Measurements from ENCODE around the gene CBFA2T3. TPM values are rescaled to one million over a fixed set of nuclear protein-coding genes. Genes with fewer than 3 reads are reported as not detected.

The CBFA2T3 gene
- total RNA-seq, 1 experiment from 2014 or later = 2.9 TPM

GRCh38 chr16:88831838-88832237 lies 145.2 kb downstream of the CBFA2T3 start:
- H3K4me2 ChIP-seq (ENCODE audit: insufficient read depth, insufficient read length, low read length) = no peak overlapping the region
- Mint-ChIP-seq H3K27ac (no peak overlapping the region), H3K4me1 (no peaks in the 10 kb centered on the region), H3K36me3 (ENCODE audit: insufficient read depth in 1 of 3, low read depth in 3 of 3) (peaks cover 0 to 6% (median 3%) of the 10 kb centered on the region in 3 experiments; a peak in 3 of 7 replicates), H3K4me3 (no peak overlapping the region), H3K27me3 (ENCODE audit: low read depth) (no peaks in the 10 kb centered on the region), H3K9me3 (no peaks in the 10 kb centered on the region)
- H3K27ac ChIP-seq (ENCODE audit: insufficient read length, low read depth, low read length) = no peak overlapping the region
- H3K79me1 ChIP-seq (ENCODE audit: insufficient read depth, low read depth, low read length, poor library complexity, severe bottlenecking) = no peaks in the 10 kb centered on the region
- no peak overlapping the region for H3K56ac ChIP-seq (ENCODE audit: insufficient read length, low read depth, low read length)
- no peak for DNase-seq
- H2BK15ac ChIP-seq (ENCODE audit: low read depth, low read length) = no peak overlapping the region
- H2BK5ac ChIP-seq (ENCODE audit: insufficient read length, low read length) = no peak overlapping the region
- H3K23me2 ChIP-seq (ENCODE audit: insufficient read length, low read depth, low read length, poor library complexity, severe bottlenecking) = no peaks in the 10 kb centered on the region
- no peak; the same call in 2 of the 3 replicates for TF ChIP-seq CTCF (conservative IDR thresholded peaks at IDR 0.05)
- no peak overlapping the region for H3K9ac ChIP-seq (ENCODE audit: extremely low read depth, insufficient read length, low read length)
- no peak overlapping the region for H4K8ac ChIP-seq (replicated peaks; ENCODE audit: insufficient read length, low read depth, low read length)
- no peak overlapping the region for H3K4ac ChIP-seq (ENCODE audit: low read depth, low read length)
- H3T11ph ChIP-seq (ENCODE audit: low read length) = no peak overlapping the region
- no peaks in the 10 kb centered on the region for H3K79me2 ChIP-seq (ENCODE audit: insufficient read depth, low read length)
- H3K9me3 ChIP-seq (ENCODE audit: control insufficient read depth, low read depth, low read length) = no peaks in the 10 kb centered on the region
- no peak overlapping the region for H2AFZ ChIP-seq (ENCODE audit: low read length)
- no peak overlapping the region for H2BK20ac ChIP-seq (ENCODE audit: low read depth, low read length, poor library complexity, severe bottlenecking)
- no peak overlapping the region for H3K14ac ChIP-seq (ENCODE audit: insufficient read depth, low read length)
- H2BK120ac ChIP-seq (ENCODE audit: low read depth, low read length, poor library complexity, severe bottlenecking) = no peak overlapping the region
- H4K91ac ChIP-seq (ENCODE audit: insufficient read length, low read depth, low read length) = no peak overlapping the region
- no CpG with 5 or more reads among the region's 13 CpGs for WGBS (ENCODE audit: extremely low coverage, insufficient read length, low lambda C conversion rate)
- H2AK5ac ChIP-seq (ENCODE audit: insufficient read length, low read length) = no peak overlapping the region
- H3K23ac ChIP-seq (ENCODE audit: insufficient read length, low read depth, low read length) = no peak overlapping the region
- no peaks in the 10 kb centered on the region for H4K20me1 ChIP-seq (ENCODE audit: control insufficient read depth, insufficient read depth, insufficient read length)
- H2BK12ac ChIP-seq (ENCODE audit: insufficient read length, low read depth, low read length) = no peak overlapping the region
- H3K27me3 ChIP-seq (ENCODE audit: insufficient read depth, low read length) = no peaks in the 10 kb centered on the region
- H4K5ac ChIP-seq (ENCODE audit: insufficient read length, low read depth, low read length) = no peak overlapping the region
- H3K18ac ChIP-seq (ENCODE audit: insufficient read length, low read depth, low read length) = no peak overlapping the region
- H3K4me1 ChIP-seq (ENCODE audit: insufficient read depth, low read length) = no peaks in the 10 kb centered on the region

Data from H9 (cell line).